OCI-LY3 (cell line): ENCODE data around the gene SERPINI2.
"Not testable (repeated sequence)": the region's sequence is repeated elsewhere in the genome, so short reads cannot be mapped to it uniquely, and the experiment has no call there.

Source experiments
- H2AFZ ChIP-seq: fragments of 200-600, 300-600 bp; shearing (Covaris generic); 2 replicates; pipeline ENCODE4 v1.6.0; 2014; ENCODE audit warnings: antibody characterized with exemption, low read depth, low read length
- H3K27ac ChIP-seq: fragments of 200-600, 300-600 bp; sonication (generic); 2 replicates; pipeline ENCODE4 v1.5.1; 2014; ENCODE audit warnings: mild to moderate bottlenecking, low read length, moderate library complexity, mixed read lengths
- H3K27me3 ChIP-seq: fragments of 200-600, 300-600 bp; sonication (generic); 2 replicates; pipeline ENCODE4 v1.6.1; 2014; ENCODE audit warnings: low read depth, low read length, mixed read lengths
- H3K36me3 ChIP-seq: fragments of 200-600, 300-600 bp; sonication (generic); replicated peaks from 2 replicates; pipeline ENCODE3; 2014; ENCODE audit warnings: low read depth, low read length, mixed read lengths
- H3K4me1 ChIP-seq: fragments of 300-600, 200-600 bp; sonication (generic); 2 replicates; pipeline ENCODE4 v1.6.1; 2014; ENCODE audit warnings: low read length, mixed read lengths
- H3K4me2 ChIP-seq: fragments of 200-600, 300-600 bp; sonication (generic); 2 replicates; pipeline ENCODE4 v1.6.1; 2014; ENCODE audit warnings: low read length, mixed read lengths
- H3K4me3 ChIP-seq: fragments of 300-600, 200-600 bp; sonication (generic); 2 replicates; pipeline ENCODE4 v1.5.1; 2014; ENCODE audit warnings: antibody characterized with exemption, mild to moderate bottlenecking, low read length, moderate library complexity
- H3K79me2 ChIP-seq: fragments of 300-600, 200-600 bp; shearing (Covaris generic); 2 replicates; pipeline ENCODE4 v1.6.1; 2014; ENCODE audit warnings: mild to moderate bottlenecking, low read length, mixed read lengths
- H3K9ac ChIP-seq: fragments of 300-600, 200-600 bp; shearing (Covaris generic); 2 replicates; pipeline ENCODE4 v1.6.0; 2014; ENCODE audit warnings: mild to moderate bottlenecking, low read length, moderate library complexity
- H3K9me3 ChIP-seq: fragments of 200-600, 300-600 bp; shearing (Covaris generic); 2 replicates; pipeline ENCODE4 v1.6.1; 2014; ENCODE audit warnings: low read length, mixed read lengths; ENCODE audit not compliant: insufficient read depth
- H4K20me1 ChIP-seq: fragments of 200-600, 300-600 bp; sonication (generic); 2 replicates; pipeline ENCODE4 v1.6.1; 2016; ENCODE audit warnings: low read length, mixed read lengths; ENCODE audit not compliant: insufficient read depth
- CTCF ChIP-seq: fragments of 200-600, 300-600 bp; sonication (generic); IDR thresholded peaks from 2 replicates; pipeline ENCODE4 v1.5.1; 2014; ENCODE audit warnings: antibody characterized with exemption, low read length, low read depth
- EZH2phosphoT487 ChIP-seq: fragments of 200-600 bp; shearing (Covaris generic); IDR thresholded peaks from 2 replicates; pipeline ENCODE4 v1.6.1; 2018; ENCODE audit warnings: antibody characterized with exemption, mixed run types, low read depth

The SERPINI2 gene

DNA sequence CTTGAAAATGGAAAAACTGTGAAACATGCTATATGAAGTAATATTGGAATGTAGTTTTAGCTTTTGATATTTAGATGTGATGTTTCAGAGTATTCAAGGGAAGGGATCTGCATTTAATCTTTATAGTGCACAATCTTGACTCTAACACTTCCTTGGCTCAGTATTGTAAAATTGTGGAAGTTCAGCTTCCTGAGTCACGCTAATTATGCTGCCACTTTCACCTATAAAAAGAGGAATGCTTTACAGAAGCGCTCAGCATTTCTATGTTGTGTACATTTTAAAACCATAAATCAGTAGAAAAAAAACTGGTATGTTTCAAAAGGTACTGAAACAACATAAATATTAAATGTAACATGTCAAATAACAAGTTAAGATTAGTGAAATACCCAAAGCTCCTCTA, 32.6 kb downstream of the SERPINI2 start:
- Histone ChIP-seq H3K27ac (no peak overlapping the region), H3K4me3 (no peak overlapping the region), H3K36me3 (peaks cover 3% of the 10 kb centered on the region), H3K27me3 (no peaks in the 10 kb centered on the region), H3K4me2 (no peak overlapping the region), H2AFZ (no peak overlapping the region), H3K9me3 (no peaks in the 10 kb centered on the region), H3K79me2 (no peaks in the 10 kb centered on the region), H4K20me1 (no peaks in the 10 kb centered on the region), H3K4me1 (no peaks in the 10 kb centered on the region), H3K9ac (no peak overlapping the region)
- TF ChIP-seq CTCF: no peak
- TF ChIP-seq EZH2phosphoT487: no peak

DNA sequence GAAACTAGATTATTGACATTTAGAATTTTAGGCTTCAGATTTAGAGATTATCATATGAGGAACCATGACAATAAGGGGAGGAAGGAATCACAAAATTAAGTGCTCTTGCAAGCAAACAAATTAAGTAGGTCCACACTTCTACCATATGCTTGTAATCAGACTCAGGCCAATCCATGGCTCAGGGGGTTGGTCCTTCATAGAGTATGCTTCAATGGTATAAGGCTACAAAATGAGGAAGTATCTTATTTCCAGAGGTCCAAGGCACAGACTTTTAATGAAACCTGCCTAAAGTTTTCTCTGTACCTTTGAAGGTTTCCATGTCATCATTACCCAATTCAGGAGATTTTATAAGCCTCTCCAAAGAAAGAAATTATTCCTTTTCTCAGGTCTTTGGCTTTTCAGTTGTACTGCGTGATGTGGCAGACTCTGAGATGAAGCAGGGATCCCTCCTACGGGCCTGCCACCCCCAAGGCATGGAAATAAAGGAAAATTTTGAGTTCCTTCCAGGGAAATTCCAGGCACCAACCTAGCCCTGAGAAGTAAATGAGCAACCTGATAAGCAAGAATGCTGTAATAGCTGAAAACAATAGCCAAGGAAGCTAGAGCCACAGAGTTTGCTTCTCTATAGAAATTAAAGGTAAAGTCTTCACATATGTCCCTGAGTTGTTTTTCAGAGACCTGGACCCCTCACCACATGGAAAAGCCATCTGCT, 36.3 kb downstream of the SERPINI2 start:
- no peaks in the 10 kb centered on the region for H3K4me1 ChIP-seq
- H3K36me3 ChIP-seq: peaks cover 3% of the 10 kb centered on the region
- H3K9ac ChIP-seq: no peak overlapping the region
- H4K20me1 ChIP-seq: no peaks in the 10 kb centered on the region
- H3K79me2 ChIP-seq: no peaks in the 10 kb centered on the region
- H3K4me2 ChIP-seq: no peak overlapping the region
- TF ChIP-seq CTCF (no peak), EZH2phosphoT487 (no peak)
- no peaks in the 10 kb centered on the region for H3K9me3 ChIP-seq
- H3K27ac ChIP-seq: no peak overlapping the region
- no peak overlapping the region for H3K4me3 ChIP-seq
- H3K27me3 ChIP-seq: no peaks in the 10 kb centered on the region
- H2AFZ ChIP-seq: no peak overlapping the region

DNA sequence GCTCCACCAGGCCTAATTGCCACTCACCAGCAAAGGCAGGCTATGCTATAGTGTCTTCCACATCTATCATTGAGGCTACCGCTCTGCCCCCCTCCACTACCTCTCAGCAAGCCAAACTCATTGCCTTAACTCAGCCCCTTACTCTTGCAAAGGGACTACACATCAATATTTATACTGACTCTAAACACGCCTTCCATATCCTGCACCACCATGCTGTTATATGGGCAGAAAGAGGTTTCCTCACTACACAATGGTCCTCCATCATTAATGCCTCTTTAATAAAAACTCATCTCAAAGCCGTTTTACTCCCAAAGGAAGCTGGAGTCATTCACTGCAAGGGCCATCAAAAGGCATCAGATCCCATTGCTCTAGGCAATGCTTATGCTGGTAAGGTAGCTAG, 46.9 kb downstream of the SERPINI2 start:
- not testable (repeated sequence) for H4K20me1 ChIP-seq, H3K9me3 ChIP-seq, H3K27ac ChIP-seq, H3K36me3 ChIP-seq, H3K9ac ChIP-seq, H3K4me3 ChIP-seq, H3K4me1 ChIP-seq, H3K79me2 ChIP-seq, H2AFZ ChIP-seq, H3K4me2 ChIP-seq, H3K27me3 ChIP-seq

GRCh38 chr3:167422396-167422795, 51.4 kb downstream of the SERPINI2 start:
- not testable (repeated sequence) for H3K4me1 ChIP-seq

GRCh38 chr3:167409611-167410010, 64.2 kb downstream of the SERPINI2 start:
- H2AFZ ChIP-seq: no peak overlapping the region
- H3K9ac ChIP-seq: no peak overlapping the region
- no peaks in the 10 kb centered on the region for H3K27me3 ChIP-seq
- no peak for TF ChIP-seq CTCF
- no peak for TF ChIP-seq EZH2phosphoT487
- no peak overlapping the region for H3K27ac ChIP-seq
- no peak overlapping the region for H3K4me2 ChIP-seq
- no peaks in the 10 kb centered on the region for H3K36me3 ChIP-seq
- no peaks in the 10 kb centered on the region for H3K9me3 ChIP-seq
- H3K4me1 ChIP-seq: no peaks in the 10 kb centered on the region
- no peak overlapping the region for H3K4me3 ChIP-seq
- H4K20me1 ChIP-seq: no peaks in the 10 kb centered on the region
- H3K79me2 ChIP-seq: no peaks in the 10 kb centered on the region

More at GRCh38 chr3:167422396-167422795, 51.4 kb downstream of the SERPINI2 start:
- not testable (repeated sequence) for H4K20me1 ChIP-seq, H3K79me2 ChIP-seq, H3K27me3 ChIP-seq, H3K9ac ChIP-seq, H2AFZ ChIP-seq, H3K4me3 ChIP-seq, H3K9me3 ChIP-seq, H3K27ac ChIP-seq, H3K36me3 ChIP-seq, H3K4me2 ChIP-seq
